ENCODE measurements around the gene DGUOK. TPM values are rescaled to one million over a fixed set of nuclear protein-coding genes. Genes with fewer than 3 reads are reported as not detected.

DGUOK gene
- total RNA-seq, 1 donor from 2014 or later, result 66.8 TPM

DNA sequence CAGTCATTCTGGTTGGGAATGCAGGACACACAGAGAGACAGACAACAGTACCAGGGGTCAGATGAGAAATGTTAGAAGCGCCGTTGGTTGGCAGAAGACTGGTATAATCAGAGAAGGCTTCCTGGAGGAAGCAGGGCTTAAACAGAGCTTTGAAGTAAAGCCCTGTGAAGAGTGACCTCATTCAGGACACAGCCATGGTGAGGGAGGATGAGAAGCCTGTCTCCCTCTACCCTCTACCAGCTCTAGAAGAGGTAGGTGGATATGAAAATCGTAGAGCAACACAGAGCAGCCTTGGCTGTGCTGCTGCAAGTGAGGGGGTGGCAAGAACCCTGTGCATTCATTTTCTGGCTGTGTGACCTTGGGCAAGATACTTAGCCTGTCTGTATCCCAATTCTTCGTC is 72.3 kb downstream of the DGUOK start:
- Histone ChIP-seq H3K4me3 (ENCODE audit: low read depth, low read length) (no peak overlapping the region), H3K27me3 (ENCODE audit: control insufficient read depth, insufficient read depth, low read length) (no peaks in the 10 kb centered on the region), H3K36me3 (ENCODE audit: control insufficient read depth, insufficient read depth, low read length) (no peaks in the 10 kb centered on the region)
- TF ChIP-seq, protein P1, sequence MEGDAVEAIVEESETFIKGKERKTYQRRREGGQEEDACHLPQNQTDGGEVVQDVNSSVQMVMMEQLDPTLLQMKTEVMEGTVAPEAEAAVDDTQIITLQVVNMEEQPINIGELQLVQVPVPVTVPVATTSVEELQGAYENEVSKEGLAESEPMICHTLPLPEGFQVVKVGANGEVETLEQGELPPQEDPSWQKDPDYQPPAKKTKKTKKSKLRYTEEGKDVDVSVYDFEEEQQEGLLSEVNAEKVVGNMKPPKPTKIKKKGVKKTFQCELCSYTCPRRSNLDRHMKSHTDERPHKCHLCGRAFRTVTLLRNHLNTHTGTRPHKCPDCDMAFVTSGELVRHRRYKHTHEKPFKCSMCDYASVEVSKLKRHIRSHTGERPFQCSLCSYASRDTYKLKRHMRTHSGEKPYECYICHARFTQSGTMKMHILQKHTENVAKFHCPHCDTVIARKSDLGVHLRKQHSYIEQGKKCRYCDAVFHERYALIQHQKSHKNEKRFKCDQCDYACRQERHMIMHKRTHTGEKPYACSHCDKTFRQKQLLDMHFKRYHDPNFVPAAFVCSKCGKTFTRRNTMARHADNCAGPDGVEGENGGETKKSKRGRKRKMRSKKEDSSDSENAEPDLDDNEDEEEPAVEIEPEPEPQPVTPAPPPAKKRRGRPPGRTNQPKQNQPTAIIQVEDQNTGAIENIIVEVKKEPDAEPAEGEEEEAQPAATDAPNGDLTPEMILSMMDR (IDR thresholded peaks at IDR 0.05; ENCODE audit: insufficient read depth, low read length, poor library complexity, severe bottlenecking), result no peak
- no peak for DNase-seq (ENCODE audit: low read depth)

DNA sequence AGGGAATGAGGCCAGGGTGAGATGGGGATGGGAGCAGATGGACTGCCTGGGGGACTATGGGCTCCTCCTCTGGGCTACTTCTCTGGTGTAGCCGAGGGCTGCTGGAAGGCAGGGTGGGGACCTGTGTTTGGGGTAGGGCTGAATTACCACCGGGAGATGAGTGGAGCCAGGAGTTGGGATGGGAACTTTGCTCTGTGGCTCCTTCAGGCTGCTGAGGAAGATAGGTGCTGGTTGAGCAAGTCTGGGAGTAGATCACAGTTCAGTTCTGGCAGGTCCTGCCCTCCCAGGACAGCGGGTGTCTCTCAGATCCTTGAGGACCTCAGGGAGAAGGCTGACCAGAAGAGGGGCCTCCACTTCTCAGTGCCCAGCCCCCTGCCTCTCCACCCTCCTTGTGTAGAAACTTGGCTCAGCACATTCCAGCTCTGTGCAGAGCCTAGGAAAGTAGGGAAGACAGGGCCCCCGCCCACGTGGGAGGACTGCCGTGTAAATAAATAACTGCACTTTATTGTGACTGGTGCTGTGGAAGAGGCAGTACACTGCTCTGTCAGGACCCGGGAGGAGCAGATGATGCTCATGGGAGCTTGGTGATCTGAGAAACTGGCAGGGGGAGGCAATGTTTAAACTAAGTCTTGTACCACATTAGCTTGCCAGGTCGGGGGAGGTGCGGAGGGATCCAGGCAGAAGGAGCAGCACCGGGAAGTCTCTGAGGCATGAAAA is 73.4 kb downstream of the DGUOK start:
- DNase-seq (ENCODE audit: low read depth), result no peak
- no peak overlapping the region for H3K4me3 ChIP-seq (ENCODE audit: low read depth, low read length)
- H3K27me3 ChIP-seq (ENCODE audit: control insufficient read depth, insufficient read depth, low read length), result no peaks in the 10 kb centered on the region
- H3K36me3 ChIP-seq (ENCODE audit: control insufficient read depth, insufficient read depth, low read length), result no peaks in the 10 kb centered on the region
- TF ChIP-seq, protein P1 (IDR thresholded peaks at IDR 0.05; ENCODE audit: insufficient read depth, low read length, poor library complexity, severe bottlenecking), result no peak

DNA sequence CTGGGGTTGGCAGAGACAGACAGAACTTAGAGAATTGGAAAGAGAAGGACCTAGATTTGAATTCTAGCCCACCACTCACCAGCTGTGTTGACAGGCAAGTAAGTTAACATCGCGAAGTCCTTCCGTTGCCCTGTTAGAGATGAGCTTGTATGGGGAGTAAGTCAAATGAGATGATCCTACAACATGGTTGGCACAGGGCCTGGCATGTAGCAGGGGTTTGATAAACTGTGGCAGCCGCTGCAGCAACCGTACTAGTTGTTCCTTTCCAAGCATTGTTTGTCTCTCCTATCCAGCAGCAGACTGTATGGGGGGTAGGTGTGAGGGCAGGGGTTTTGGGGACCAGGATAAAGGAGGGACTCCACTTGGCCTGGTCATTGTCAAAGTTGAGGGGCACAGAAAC is 74.0 kb downstream of the DGUOK start:
- H3K36me3 ChIP-seq (ENCODE audit: control insufficient read depth, insufficient read depth, low read length), result no peaks in the 10 kb centered on the region
- H3K27me3 ChIP-seq (ENCODE audit: control insufficient read depth, insufficient read depth, low read length), result no peaks in the 10 kb centered on the region
- TF ChIP-seq, protein P1 (IDR thresholded peaks at IDR 0.05; ENCODE audit: insufficient read depth, low read length, poor library complexity, severe bottlenecking), result no peak
- no peak for DNase-seq (ENCODE audit: low read depth)
- no peak overlapping the region for H3K4me3 ChIP-seq (ENCODE audit: low read depth, low read length)

DNA sequence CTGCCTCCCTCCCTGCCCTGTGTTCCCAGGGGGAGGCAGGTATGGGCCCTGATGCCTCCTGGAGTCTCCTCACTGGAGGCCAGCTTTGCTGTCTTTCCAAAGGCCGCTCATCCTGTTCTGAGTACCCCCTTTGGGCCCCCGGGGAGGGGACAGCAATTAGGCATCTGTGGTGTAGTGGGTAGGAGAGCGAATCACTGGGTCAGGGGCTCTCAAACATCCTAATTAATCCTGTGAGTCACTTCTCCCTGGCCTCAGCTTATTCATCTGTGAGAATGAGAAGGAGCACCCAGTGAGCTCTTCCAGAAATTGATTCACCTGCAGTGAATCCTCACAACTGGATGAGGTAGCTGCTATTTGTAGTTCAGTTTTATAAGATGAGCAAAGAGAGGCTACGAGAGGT is 74.4 kb downstream of the DGUOK start:
- Histone ChIP-seq H3K36me3 (ENCODE audit: control insufficient read depth, insufficient read depth, low read length) (no peaks in the 10 kb centered on the region), H3K27me3 (ENCODE audit: control insufficient read depth, insufficient read depth, low read length) (no peaks in the 10 kb centered on the region), H3K4me3 (ENCODE audit: low read depth, low read length) (no peak overlapping the region)
- TF ChIP-seq, protein P1 (IDR thresholded peaks at IDR 0.05; ENCODE audit: insufficient read depth, low read length, poor library complexity, severe bottlenecking), result no peak
- no peak for DNase-seq (ENCODE audit: low read depth)

DNA sequence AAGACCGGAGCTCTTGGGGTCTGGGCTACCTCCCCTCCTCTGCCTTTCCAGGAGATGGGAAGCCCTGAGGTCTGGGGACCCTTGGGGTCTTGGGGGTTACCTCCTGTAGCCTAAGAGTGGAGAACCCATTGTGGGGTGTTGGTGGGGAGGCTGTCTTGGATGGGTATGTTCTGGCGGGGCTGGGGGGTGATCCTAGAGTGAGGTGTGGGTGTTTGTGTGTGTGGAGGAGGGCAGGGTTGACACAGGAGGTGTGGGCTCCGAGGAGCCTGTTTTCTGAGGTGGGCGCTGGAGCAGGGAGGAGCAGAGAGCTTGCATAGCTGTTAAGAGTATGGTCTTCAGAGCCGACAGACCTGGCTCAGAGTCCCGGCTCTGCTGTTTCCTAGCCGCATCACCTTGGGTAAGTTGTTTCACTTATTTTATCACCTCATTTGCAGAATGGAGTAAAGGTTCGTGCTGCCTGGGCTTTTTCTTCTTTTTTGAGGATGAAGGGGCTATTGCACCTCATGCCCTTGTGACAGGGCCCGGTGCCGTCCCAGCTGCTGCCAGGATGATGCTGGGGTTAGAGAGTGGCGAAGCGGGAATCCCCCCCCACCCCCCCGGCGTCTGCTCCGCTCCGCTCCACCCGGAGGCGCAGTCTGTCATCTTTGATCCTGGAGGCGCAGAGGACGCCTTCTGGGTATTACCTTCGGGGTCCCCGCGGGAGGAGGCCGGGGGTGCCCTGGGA is 75.3 kb downstream of the DGUOK start:
- Histone ChIP-seq H3K27me3 (ENCODE audit: control insufficient read depth, insufficient read depth, low read length) (no peaks in the 10 kb centered on the region), H3K36me3 (ENCODE audit: control insufficient read depth, insufficient read depth, low read length) (no peaks in the 10 kb centered on the region), H3K4me3 (ENCODE audit: low read depth, low read length) (peak overlapping the region; percentile 34)
- TF ChIP-seq, protein P1 (IDR thresholded peaks at IDR 0.05; ENCODE audit: insufficient read depth, low read length, poor library complexity, severe bottlenecking), result no peak
- DNase-seq (ENCODE audit: low read depth), result no peak

Measured in kidney epithelial cell (primary cell).